Stimulated activated CD8-positive, alpha-beta memory T cell treated with anti-CD3 and anti-CD28 coated beads, Interleukin-15, amount 100 ng/mL, for 48 hours (primary cell): ENCODE results near the gene GUCY2D.
"Not testable (repeated sequence)": the region's sequence is repeated elsewhere in the genome, so short reads cannot be mapped to it uniquely, and the experiment has no call there.

Experiments used
- DNase-seq, 2 donors: peaks; one replicate each; pipeline ENCODE4 v3.0.0-alpha.2; 2020; ENCODE audit warnings: low read depth in 2 of 2

Gene GUCY2D

DNA sequence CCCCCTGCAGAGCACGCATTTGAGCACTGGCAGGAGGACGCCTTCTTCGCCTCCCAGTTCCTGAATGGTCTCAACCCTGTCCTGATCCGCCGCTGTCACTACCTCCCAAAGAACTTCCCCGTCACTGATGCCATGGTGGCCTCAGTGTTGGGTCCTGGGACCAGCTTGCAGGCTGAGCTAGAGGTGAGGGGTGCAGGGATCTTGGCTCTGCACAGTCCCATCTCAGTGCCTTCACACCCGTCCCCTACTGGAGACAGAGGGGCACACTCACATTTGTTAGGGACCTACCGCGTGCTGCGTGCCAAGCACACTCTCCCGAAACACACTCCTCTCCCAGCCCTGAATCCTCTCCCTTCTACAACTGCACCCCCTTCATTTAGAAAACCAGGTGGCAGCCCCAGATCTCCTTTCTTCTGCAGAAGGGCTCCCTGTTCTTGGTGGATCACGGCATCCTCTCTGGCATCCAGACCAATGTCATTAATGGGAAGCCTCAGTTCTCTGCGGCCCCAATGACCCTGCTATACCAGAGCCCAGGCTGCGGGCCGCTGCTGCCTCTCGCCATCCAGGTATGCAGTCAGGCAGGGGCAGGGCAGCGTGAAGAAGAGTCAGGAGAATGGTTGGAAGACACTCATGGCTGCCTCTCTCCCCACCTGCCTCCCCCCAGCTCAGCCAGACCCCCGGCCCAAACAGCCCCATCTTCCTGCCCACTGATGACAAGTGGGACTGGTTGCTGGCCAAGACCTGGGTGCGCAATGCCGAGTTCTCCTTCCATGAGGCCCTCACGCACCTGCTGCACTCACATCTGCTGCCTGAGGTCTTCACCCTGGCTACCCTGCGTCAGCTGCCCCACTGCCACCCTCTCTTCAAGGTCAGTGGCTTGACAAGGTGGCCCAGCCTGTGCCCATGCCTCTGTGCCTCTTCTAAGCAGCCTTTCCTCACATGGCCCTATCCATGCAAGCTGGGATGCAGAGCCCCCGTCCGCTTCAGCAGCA, 42.7 kb downstream of the GUCY2D start:
- DNase-seq, result no peak

DNA sequence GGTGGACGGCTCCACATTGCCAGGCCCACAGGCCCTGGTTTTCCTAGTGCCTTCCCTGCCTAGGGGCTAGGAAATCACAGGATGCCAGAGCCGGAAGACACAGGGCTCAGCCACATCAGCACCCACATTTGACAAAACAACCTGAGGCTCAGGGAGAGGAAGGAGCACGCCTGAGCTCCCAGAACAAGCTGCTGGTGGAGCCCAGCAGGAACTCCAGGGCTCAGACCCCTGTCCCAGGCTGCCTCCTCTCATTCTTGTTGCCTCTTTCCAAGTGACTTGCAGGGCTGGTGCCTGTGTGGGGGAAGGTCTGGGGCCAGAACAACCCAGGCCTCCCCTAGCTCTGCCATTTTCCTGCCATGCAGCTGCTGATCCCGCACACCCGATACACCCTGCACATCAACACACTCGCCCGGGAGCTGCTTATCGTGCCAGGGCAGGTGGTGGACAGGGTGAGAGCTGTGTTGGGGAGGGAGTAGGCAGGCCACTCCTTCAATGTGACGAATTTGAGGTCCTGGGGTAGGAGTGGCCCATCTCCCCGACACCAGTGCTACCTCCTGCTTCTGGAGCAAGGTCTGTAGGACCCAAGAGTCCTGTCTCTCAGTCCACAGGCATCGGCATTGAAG, 44.0 kb downstream of the GUCY2D start:
- DNase-seq, result no peak

DNA sequence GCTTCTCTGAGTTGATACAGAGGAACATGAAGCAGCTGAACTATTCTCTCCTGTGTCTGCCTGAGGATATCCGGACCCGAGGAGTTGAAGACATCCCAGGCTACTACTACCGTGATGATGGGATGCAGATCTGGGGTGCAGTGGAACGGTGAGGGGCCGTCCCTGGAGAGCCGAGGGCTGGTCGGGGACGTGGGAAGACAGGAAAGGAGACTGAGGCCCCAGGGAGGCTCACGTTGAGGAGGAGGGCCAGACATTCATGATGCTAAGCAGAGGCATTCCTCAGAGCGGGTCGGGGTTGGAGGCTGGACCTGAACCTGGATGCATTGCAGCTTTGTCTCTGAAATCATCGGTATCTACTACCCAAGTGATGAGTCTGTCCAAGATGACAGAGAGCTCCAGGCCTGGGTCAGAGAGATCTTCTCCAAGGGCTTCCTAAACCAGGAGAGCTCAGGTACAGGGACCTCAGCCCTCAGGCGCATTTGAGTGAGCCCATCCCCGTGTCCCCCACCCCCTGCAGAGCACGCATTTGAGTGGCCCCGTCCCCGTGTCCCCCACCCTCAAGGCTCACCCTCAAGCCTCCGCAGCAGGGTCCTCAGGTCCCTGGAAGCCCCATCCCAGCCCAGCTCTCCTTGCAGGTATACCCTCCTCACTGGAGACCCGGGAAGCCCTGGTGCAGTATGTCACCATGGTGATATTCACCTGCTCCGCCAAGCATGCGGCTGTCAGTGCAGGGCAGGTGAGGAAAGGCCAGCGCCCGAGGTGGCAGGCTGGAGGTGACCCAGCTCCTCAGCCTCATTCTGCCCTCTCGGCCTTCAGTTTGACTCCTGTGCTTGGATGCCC, 44.7 kb downstream of the GUCY2D start:
- DNase-seq, result no peak

DNA sequence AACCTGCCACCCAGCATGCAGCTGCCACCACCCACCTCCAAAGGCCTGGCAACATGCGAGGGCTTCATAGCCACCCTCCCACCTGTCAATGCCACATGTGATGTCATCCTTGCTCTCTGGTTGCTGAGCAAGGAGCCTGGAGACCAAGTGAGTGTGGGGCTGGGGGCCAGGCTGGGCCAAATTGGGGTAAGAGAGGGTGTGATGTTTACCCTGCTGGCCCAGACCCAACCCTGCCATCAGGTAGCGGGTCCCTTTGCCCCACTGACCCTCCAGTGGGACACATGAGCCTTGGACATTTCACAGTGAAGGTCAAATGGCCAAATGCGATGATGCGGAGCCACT, 45.3 kb downstream of the GUCY2D start:
- no peak for DNase-seq

DNA sequence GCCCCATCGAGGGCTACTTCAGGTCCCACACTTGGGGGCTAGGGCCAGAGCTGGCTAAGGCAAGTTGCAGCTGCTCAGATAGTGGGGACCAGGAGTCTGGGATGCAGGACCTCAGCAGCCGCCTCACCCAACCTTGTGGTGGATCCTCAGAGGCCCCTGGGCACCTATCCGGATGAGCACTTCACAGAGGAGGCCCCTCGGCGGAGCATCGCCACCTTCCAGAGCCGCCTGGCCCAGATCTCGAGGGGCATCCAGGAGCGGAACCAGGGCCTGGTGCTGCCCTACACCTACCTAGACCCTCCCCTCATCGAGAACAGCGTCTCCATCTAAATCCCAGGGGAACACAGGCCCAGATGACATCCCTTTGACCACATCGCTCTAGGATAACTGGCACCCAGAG, 45.8 kb downstream of the GUCY2D start:
- no peak for DNase-seq

DNA sequence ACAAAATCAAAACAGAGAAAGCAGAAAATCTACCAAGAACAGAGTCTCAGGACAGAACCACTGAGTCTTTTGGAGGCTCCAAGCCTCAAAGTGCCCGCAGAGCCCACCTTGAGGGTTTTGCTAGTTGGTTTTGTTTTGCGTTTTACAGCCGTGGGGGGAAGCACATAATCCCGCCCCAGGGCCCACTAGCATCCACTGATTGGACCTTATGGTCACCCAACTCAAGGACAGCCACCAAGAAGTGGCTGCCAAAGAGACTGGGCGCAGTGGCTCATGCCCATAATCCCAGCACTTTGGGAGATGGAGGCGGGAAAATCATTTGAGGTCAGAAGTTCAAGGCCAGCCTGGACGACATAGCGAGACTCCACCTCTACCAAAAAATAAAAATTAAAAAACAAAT, 46.3 kb downstream of the GUCY2D start:
- no peak for DNase-seq

DNA sequence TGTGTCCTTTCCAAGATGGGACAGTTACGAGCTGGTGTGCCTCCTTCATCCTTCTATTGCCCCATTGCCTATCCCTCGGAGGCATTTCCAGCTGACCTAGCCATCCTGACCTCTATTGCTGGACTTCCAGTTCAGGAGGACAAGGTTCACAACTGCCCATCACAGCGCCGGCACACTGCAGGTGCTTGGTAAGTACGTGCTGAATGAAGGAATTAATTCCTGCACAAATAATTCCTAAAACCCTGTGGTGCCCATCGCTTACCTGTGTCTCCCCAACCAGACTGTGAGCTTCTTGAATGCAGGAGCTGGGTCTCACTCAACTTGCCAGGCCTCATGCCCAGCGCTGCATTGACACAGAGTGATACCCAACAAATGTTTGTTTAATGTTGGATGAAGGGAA, 49.4 kb downstream of the GUCY2D start:
- no peak for DNase-seq

DNA sequence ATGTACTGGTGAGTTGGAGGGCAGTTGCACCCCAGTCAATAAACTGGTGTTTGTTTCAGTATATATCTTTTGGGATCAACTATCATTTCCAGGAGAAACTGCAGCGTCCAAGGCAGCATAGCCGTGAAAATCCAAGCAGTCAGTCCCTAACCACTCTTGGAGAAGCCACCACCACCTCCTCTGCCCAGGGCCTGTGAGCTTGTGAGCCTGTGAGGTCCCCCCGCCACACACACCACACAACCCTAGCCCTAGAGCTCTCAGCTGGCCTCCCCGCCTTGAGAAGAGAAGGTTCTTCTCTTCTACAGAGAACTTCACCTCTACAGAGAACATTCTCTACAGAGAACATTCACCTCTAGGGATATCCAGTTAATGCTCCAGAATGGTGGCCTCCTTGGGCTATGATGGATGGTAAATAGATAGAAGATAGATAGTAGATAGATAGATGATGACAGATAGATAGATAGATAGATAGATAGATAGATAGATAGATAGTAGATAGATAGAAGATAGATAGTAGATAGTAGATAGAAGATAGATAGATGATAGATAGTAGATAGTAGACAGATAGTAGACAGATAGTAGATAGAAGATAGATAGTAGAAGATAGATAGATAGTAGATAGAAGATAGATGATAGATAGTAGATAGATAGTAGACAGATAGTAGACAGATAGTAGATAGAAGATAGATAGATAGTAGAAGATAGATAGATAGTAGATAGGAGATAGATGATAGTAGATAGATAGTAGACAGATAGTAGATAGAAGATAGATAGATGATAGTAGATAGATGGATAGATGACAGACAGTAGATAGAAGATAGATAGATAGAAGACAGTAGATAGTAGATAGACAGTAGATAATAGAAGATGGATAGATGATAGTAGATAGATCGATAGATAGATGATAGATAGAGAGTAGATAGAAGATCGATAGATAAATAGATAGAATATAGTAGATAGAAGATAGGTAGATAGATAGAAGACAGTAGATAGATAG, 50.1 kb downstream of the GUCY2D start:
- no peak for DNase-seq

DNA sequence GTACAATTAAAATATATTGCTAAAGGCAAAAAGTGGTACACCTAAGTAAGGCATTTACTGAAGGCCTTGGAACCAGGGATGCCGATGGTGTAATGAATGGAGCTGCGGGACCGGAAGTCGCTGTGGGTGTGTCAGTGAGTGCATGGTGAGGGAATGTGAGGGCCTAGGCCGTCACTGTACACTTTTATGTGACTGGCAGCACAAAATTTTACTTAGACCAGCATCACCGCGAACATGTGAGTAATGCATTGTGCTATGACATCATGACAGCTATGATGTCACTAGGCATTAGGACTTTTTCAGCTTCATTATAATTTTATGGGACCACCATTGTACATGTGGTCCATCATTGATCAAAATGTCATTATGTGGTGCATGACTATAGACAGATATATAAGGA, 51.2 kb downstream of the GUCY2D start:
- DNase-seq, result no peak

DNA sequence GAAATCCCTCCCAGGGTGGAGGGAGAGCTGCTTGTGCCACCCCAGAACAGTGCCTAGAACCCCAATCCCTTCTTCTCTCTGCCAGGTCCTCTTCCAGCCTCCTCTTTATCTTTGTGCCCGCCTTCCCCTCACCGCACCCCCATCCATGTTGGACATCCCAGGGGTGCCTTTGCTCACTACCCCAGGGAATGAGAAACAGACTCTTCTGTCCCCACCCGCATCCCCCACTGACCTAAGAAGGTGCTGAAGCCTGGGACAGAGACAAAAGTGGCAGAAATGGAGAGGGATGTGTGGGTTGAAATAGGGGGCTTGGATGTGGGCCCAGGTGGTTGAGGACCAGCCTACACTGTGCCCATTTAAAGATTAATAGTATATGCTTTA, 53.4 kb downstream of the GUCY2D start:
- no peak for DNase-seq

DNA sequence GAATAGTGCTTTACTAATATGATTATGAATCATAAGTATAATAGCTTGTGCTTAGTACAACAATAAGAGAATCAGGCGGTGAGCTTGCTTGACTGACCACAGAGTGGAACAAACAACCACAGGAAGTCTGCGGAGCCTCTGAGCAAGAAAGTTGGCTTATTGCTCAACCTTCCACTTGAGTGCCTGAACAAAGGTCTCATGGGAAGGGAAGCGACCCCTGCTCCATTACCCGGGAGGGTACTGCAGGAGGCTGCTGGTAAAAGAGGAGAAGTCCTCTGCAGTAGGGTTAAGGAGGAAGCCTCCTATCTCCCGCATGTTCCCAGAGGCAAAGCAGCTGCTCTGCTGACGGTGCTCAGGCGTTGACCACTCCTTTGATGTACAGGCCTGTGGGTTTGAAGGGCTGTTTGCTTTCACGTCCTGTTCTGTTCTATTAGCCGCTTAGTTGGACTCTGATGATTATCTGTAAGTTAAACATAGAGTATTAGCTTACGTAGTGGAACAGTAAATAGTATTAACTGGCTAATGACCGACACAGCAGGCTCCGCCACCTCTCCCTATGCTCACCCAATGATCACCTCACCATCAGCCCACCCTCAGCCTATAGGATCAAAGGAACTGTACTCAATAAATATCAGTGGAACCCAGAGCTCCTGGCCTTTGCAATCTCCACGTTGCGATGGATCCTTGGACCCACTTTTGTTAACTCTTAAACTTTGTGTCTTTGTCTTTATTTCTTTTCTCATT, 54.0 kb downstream of the GUCY2D start:
- DNase-seq, result peak; percentile 31 to 37

DNA sequence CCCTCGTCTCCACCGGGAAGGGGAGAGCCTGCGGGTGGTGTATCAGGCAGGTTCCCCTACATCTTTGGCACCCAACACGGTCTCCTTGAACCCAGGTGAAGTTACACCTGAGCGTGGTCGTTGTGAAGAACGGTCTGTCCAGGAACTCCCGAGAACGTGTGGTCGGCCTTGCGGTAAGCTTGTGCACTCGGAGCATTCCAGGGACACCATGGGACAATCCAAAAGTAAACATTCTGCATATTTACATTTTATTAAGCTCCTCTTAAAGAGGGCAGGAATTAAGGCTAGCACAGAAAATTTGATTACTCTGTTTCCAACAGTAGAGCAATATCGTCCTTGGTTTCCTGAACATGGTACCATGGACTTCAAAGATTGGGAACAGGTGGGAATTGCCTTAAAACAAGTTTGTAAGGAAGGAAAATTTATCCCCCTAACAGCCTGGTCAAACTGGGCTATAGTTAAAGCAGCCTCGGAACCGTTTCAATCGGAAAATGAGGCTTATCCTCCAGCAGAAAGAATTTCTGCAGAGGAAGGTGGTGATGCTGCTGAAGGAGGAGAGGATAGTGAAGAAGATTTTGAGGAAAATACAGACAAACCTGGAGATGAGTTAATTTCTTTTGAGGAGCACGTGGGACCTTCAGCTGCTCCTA, 54.7 kb downstream of the GUCY2D start:
- no peak for DNase-seq

DNA sequence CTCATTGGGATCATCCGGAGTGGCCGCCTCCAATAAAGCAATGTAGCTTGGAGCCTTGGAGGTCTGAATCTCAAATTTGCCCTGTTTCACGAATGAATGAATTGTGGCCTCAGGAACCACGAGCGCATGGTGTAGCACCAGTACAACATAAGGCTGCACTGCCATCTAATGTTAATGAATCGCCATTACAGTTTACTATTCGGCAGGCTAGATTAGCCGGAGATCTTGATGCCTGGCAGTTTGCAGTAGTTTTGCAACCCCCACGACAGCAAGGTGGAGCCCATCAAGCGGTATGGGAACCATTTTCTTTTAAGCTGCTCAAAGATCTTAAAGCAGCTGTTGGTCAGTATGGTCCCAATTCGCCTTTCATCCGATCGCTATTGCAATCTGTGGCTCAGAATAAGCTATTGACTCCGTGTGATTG, 55.3 kb downstream of the GUCY2D start:
- peak in 1 of 2 donors; percentile 10 for DNase-seq

DNA sequence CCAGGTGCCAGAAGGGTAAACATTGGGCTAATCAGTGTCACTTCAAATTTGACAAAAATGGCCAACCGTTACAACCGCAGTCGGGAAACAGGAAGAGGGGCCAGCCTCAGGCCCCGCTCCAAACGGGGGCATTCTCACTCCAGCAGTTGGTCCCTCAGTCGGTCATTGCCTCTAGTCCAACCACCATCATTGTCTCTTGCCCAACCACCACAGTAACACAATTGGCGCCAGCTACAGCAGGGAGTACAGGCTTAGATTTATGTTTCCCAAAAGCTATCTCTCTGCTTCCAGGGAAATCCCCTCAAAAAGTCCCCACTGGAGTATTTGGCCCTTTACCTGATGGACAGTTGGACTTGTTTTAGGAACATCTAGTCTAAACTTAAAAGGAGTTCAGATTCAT, 56.7 kb downstream of the GUCY2D start:
- DNase-seq, result no peak

DNA sequence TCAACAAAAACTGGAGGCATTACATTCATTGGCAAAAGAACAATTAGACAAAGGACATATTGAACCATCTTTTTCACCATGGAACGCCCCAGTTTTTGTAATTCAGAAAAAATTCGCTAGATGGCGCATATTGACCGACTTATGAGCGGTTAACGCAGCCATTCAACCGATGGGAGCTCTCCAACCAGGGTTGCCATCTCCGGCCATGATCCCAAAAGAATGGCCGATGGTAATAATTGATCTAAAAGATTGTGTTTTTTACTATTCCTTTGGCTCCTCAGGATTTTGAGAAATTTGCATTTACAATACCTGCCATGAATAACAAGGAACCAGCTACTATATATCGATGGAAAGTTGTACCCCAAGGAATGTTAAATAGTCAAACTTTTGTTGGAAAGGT, 57.9 kb downstream of the GUCY2D start:
- peak in 1 of 2 donors; percentile 27 for DNase-seq

DNA sequence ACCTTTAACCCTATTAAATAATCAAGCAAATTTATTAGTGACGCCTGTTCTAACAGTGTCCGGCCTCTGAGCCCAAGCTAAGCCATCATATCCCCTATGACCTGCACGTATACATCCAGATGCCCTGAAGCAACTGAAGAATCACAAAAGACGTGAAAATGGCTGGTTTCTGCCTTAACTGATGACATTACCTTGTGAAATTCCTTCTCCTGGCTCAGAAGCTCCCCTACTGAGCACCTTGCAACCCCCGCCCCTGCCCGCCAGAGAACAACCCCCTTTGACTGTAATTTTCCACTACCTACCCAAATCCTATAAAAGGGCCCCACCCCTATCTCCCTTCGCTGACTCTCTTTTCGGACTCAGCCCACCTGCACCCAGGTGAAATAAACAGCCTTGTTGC, 59.4 kb downstream of the GUCY2D start:
- not testable (repeated sequence) for DNase-seq

DNA sequence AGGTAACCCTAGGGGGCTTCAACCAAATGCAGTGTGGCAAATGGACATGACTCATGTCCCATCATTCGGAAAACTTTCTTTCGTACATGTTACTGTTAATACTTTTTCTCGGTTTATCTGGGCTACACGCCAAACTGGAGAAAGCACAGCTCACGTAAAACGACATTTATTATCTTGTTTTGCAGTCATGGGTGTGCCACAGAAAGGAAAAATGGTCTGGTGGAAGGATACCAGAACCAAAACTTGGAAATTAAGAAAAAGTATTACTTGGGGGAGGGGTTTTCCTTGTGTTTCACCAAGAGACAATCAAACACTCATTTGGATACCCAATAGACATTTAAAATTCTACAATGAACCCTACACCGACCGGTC, 60.0 kb downstream of the GUCY2D start:
- DNase-seq, result no peak

DNA sequence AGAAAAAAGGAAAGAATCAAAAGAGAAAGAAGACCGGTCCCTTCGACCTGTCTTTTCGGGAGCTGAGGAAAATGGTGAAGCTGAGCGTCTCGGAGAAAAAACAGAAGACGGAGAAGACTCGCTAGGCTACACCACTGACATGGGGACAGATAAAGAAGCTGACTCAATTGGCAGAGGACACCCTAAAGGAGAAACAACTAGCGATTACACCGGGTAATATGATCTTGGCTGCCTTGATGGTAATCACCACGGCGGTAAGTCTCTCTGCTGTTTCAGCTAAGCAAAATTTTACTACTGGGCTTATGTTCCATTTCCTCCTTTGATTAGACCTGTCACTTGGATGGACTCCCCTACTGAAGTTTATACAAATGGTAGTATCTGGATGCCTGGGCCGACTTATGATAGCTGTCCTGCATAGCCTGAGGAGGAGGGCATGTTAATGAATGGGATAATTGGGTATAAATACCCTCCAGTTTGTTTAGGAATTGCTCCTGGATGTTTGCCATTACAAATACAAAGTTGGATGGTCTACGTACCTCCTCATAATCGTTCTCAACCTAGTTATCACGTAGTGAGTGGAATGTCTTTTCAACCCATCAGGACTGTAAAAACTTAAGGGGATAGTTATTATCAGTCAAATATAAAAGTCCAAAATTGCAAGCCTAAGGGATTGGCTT, 60.5 kb downstream of the GUCY2D start:
- DNase-seq, result no peak

DNA sequence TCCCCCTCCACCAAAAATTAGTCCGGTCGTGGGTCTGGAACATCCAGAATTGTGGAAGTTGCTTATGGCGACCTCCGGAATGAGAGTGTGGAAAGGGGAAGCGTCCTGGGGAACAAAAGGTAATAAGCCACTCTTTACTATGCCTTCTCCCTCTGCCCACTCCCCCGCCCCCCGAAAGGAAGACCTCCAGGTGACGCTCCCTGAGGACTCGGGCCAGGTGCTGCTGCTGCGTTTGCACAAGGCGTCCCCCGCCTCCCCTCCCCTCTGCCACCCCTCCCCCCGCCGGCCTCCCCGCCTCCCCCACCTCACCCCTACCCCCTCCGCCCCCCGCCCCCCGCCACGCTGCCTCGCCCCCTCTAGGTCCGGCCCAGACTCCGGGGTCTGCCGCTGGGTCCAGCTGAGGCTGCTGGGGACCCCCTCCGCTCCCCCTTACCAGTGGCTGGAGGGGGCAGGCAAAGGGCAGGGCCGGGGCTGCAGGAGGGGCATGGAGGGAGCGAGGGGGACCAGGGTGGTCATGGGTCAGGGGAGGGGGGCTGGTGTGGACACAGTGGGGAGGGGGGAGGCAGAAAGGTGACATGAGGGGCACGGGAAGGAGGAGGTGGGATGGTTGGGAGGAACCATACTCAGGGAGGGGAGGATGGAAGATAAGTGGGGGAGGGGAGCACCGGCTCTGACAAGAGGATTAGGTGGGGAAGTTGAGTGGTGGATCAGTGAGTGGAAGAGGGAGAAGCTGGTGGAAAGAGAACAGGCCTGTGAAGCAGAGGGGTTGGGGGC, 61.5 kb downstream of the GUCY2D start:
- no peak for DNase-seq
